ENCODE data around the gene ADARB1. TPM values are rescaled to one million over a fixed set of nuclear protein-coding genes. Genes with fewer than 3 reads are reported as not detected.

The ADARB1 gene
- total RNA-seq, 1 experiment from 2014 or later, result 15.8 TPM

DNA sequence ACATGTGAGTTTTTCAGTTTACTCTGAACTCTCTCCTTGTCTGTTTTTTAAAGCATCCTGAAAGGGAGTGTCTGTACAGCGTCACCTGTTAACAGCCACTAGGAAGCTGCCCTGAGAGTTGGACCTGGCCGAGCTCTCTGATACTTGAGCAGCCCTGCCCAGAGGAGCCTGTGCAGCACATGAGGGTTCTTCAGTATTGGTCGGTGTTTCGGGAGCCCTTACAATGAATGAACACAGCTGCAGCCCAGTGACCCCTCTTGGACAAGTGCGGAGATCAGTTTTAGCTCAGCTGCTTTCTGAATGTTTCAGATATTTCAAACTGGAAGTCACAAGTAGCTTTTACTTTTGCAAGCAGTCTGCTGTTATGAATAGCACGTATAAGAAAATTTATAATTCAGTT lies 39.2 kb downstream of the ADARB1 start:
- no peaks in the 10 kb centered on the region for H3K27me3 Mint-ChIP-seq (ENCODE audit: low read depth)
- TF ChIP-seq, protein P1, sequence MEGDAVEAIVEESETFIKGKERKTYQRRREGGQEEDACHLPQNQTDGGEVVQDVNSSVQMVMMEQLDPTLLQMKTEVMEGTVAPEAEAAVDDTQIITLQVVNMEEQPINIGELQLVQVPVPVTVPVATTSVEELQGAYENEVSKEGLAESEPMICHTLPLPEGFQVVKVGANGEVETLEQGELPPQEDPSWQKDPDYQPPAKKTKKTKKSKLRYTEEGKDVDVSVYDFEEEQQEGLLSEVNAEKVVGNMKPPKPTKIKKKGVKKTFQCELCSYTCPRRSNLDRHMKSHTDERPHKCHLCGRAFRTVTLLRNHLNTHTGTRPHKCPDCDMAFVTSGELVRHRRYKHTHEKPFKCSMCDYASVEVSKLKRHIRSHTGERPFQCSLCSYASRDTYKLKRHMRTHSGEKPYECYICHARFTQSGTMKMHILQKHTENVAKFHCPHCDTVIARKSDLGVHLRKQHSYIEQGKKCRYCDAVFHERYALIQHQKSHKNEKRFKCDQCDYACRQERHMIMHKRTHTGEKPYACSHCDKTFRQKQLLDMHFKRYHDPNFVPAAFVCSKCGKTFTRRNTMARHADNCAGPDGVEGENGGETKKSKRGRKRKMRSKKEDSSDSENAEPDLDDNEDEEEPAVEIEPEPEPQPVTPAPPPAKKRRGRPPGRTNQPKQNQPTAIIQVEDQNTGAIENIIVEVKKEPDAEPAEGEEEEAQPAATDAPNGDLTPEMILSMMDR (conservative IDR thresholded peaks at IDR 0.05), result no peak
- WGBS (ENCODE audit: extremely low coverage, insufficient read length, low lambda C conversion rate), result no CpG with 5 or more reads among the region's 6 CpGs
- H3K4me1 ChIP-seq (ENCODE audit: insufficient read depth, low read length), result no peaks in the 10 kb centered on the region
- no peaks in the 10 kb centered on the region for H3K9me3 ChIP-seq (ENCODE audit: control insufficient read depth, low read depth, low read length)
- H3K36me3 Mint-ChIP-seq (ENCODE audit: insufficient read depth in 1 of 3, low read depth in 3 of 3), result no peaks in the 10 kb centered on the region
- H4K8ac ChIP-seq (replicated peaks; ENCODE audit: insufficient read length, low read depth, low read length), result no peak overlapping the region
- H3K27ac Mint-ChIP-seq, result no peak overlapping the region
- H3K27me3 ChIP-seq (ENCODE audit: insufficient read depth, low read length), result no peaks in the 10 kb centered on the region
- no peak overlapping the region for H4K5ac ChIP-seq (ENCODE audit: insufficient read length, low read depth, low read length)
- H3K4me2 ChIP-seq (ENCODE audit: insufficient read depth, insufficient read length, low read length), result no peak overlapping the region
- peaks cover 1% of the 10 kb centered on the region; the same call in 1 of the 2 replicates for H3K79me2 ChIP-seq (ENCODE audit: insufficient read depth, low read length)
- peaks cover 2% of the 10 kb centered on the region in 2 experiments; a peak in 3 of 4 replicates for H3K4me1 Mint-ChIP-seq
- no peak overlapping the region for H3K4me3 Mint-ChIP-seq
- no peak overlapping the region for H2BK20ac ChIP-seq (ENCODE audit: low read depth, low read length, poor library complexity, severe bottlenecking)
- H3K9me3 Mint-ChIP-seq, result no peaks in the 10 kb centered on the region
- H3K4ac ChIP-seq (ENCODE audit: low read depth, low read length), result no peak overlapping the region
- no peak overlapping the region for H2BK5ac ChIP-seq (ENCODE audit: insufficient read length, low read length)
- no peaks in the 10 kb centered on the region for H3K79me1 ChIP-seq (ENCODE audit: insufficient read depth, low read depth, low read length, poor library complexity, severe bottlenecking)
- no peak overlapping the region for H3K27ac ChIP-seq (ENCODE audit: insufficient read length, low read depth, low read length)
- no peak for DNase-seq
- no peaks in the 10 kb centered on the region for H3K23me2 ChIP-seq (ENCODE audit: insufficient read length, low read depth, low read length, poor library complexity, severe bottlenecking)
- H3K18ac ChIP-seq (ENCODE audit: insufficient read length, low read depth, low read length), result no peak overlapping the region
- no peak overlapping the region for H2AK5ac ChIP-seq (ENCODE audit: insufficient read length, low read length)
- no peak overlapping the region for H3T11ph ChIP-seq (ENCODE audit: low read length)
- H3K23ac ChIP-seq (ENCODE audit: insufficient read length, low read depth, low read length), result no peak overlapping the region
- no peak overlapping the region for H2AFZ ChIP-seq (ENCODE audit: low read length)
- no peak overlapping the region for H3K14ac ChIP-seq (ENCODE audit: insufficient read depth, low read length)
- H2BK15ac ChIP-seq (ENCODE audit: low read depth, low read length), result no peak overlapping the region
- H3K56ac ChIP-seq (ENCODE audit: insufficient read length, low read depth, low read length), result no peak overlapping the region
- no peak overlapping the region for H4K91ac ChIP-seq (ENCODE audit: insufficient read length, low read depth, low read length)
- no peaks in the 10 kb centered on the region for H4K20me1 ChIP-seq (ENCODE audit: control insufficient read depth, insufficient read depth, insufficient read length)
- no peak overlapping the region for H3K9ac ChIP-seq (ENCODE audit: extremely low read depth, insufficient read length, low read length)
- H2BK12ac ChIP-seq (ENCODE audit: insufficient read length, low read depth, low read length), result no peak overlapping the region
- no peak overlapping the region for H2BK120ac ChIP-seq (ENCODE audit: low read depth, low read length, poor library complexity, severe bottlenecking)
